ENCODE results near the gene CRYM.

The CRYM gene

DNA sequence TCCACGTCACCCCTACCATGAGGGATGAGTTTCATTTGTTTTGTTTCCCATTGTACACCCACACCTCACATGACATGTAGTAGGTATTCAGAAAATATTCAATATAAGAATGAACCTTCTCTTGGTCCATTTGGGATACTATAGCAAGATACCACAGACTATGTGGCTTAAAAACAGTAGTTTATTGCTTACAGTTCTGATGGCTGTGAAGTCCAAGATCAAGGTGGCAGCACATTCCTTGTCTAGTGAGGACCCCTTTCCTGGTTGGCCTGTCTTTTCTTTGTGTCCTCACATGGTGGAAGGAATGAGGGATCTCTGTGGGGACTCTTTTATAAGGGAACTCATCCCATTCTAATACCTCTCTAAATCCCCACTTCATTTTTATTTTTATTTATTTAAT lies 36.2 kb upstream of the CRYM start:
- TF ChIP-seq TAF1 (IDR thresholded peaks at IDR 0.05; ENCODE audit: borderline replicate concordance, insufficient read depth, low read length) (no peak), POLR2AphosphoS5 (IDR thresholded peaks at IDR 0.05; ENCODE audit: low read depth, low read length) (no peak), SIN3A (IDR thresholded peaks at IDR 0.05; ENCODE audit: borderline replicate concordance, insufficient read depth, low read length) (no peak), FOXP2 (optimal IDR thresholded peaks at IDR 0.05; ENCODE audit: borderline replicate concordance, extremely low read depth, extremely low read length, insufficient read depth) (no peak)
- TF ChIP-seq, protein P1, sequence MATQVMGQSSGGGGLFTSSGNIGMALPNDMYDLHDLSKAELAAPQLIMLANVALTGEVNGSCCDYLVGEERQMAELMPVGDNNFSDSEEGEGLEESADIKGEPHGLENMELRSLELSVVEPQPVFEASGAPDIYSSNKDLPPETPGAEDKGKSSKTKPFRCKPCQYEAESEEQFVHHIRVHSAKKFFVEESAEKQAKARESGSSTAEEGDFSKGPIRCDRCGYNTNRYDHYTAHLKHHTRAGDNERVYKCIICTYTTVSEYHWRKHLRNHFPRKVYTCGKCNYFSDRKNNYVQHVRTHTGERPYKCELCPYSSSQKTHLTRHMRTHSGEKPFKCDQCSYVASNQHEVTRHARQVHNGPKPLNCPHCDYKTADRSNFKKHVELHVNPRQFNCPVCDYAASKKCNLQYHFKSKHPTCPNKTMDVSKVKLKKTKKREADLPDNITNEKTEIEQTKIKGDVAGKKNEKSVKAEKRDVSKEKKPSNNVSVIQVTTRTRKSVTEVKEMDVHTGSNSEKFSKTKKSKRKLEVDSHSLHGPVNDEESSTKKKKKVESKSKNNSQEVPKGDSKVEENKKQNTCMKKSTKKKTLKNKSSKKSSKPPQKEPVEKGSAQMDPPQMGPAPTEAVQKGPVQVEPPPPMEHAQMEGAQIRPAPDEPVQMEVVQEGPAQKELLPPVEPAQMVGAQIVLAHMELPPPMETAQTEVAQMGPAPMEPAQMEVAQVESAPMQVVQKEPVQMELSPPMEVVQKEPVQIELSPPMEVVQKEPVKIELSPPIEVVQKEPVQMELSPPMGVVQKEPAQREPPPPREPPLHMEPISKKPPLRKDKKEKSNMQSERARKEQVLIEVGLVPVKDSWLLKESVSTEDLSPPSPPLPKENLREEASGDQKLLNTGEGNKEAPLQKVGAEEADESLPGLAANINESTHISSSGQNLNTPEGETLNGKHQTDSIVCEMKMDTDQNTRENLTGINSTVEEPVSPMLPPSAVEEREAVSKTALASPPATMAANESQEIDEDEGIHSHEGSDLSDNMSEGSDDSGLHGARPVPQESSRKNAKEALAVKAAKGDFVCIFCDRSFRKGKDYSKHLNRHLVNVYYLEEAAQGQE (IDR thresholded peaks at IDR 0.05; ENCODE audit: insufficient read depth in 1 of 2, low read depth in 2 of 2, low read length in 2 of 2), result no peak

DNA sequence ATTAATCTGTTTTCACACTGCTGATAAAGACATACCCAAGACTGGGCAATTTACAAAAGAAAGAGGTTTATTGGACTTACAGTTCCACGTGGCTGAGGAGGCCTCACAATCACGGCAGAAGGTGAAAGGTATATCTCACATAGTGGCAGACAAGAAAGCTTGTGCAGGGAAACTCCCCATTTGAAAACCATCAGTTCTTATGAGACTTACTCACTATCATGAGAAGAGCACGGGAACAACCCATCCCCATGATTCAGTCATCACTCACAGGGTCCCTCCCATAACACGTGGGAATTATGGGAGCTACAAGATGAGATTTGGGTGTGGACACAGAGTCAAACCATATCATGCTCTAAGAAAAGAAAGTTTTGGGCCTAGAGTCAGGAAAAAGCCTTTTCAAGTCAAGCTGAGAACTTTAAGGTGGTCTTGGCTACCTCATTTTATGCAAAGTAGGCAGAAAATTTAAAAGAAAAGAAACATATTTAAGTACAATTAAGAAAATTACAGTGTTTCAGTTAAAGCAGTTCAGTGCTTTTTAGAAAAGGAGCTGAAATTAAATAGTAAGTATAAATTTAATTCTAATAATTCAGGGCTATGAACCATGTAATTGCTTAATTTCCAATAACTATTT lies 24.9 kb upstream of the CRYM start:
- TF ChIP-seq FOXP2 (optimal IDR thresholded peaks at IDR 0.05; ENCODE audit: borderline replicate concordance, extremely low read depth, extremely low read length, insufficient read depth) (no peak), POLR2AphosphoS5 (IDR thresholded peaks at IDR 0.05; ENCODE audit: low read depth, low read length) (no peak), SIN3A (IDR thresholded peaks at IDR 0.05; ENCODE audit: borderline replicate concordance, insufficient read depth, low read length) (no peak), TAF1 (IDR thresholded peaks at IDR 0.05; ENCODE audit: borderline replicate concordance, insufficient read depth, low read length) (no peak)
- TF ChIP-seq, protein P1 (IDR thresholded peaks at IDR 0.05; ENCODE audit: insufficient read depth in 1 of 2, low read depth in 2 of 2, low read length in 2 of 2), result no peak

DNA sequence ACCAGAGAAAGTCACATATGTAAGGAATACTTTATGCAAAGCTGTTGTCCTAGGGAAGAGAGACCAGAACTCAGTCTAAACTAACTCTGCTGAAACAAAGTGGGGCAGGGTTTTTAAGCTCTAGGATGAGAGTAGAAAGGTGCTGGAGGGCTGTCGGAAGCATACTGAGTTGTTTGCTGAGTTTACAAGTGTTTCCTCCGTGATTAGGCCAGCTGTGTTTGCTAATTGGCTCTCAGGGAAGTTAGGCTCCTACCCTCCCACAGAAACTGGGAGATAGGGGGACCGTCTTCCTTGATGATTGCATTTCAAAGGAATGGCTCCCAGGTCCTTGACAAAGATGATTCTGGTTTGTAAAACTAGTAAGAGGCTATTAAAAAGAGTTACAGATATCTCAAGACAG lies 24.4 kb upstream of the CRYM start:
- TF ChIP-seq TAF1 (IDR thresholded peaks at IDR 0.05; ENCODE audit: borderline replicate concordance, insufficient read depth, low read length) (no peak), POLR2AphosphoS5 (IDR thresholded peaks at IDR 0.05; ENCODE audit: low read depth, low read length) (no peak), SIN3A (IDR thresholded peaks at IDR 0.05; ENCODE audit: borderline replicate concordance, insufficient read depth, low read length) (no peak), FOXP2 (optimal IDR thresholded peaks at IDR 0.05; ENCODE audit: borderline replicate concordance, extremely low read depth, extremely low read length, insufficient read depth) (no peak)
- TF ChIP-seq, protein P1 (IDR thresholded peaks at IDR 0.05; ENCODE audit: insufficient read depth in 1 of 2, low read depth in 2 of 2, low read length in 2 of 2), result no peak

DNA sequence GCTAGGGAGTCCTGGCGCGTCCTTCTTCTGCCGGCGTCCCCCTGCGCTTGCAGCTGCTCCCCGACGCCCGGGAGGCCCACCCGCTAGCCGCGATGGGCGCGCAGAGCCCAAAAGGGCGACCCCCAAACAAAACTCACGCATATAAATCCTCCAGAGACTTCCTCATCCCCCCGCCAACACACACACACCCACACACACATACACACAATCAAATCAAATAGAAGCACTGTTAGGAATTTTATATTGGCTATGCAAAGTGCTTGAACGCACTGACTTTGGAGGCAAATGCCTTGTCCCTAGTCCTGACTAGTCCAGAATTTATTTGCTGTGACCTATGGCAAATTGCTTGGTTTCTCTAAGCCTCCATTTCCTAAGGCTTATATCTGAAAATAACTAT lies 23.8 kb upstream of the CRYM start:
- TF ChIP-seq FOXP2 (optimal IDR thresholded peaks at IDR 0.05; ENCODE audit: borderline replicate concordance, extremely low read depth, extremely low read length, insufficient read depth), result no peak
- no peak for TF ChIP-seq SIN3A (IDR thresholded peaks at IDR 0.05; ENCODE audit: borderline replicate concordance, insufficient read depth, low read length)
- no peak for TF ChIP-seq POLR2AphosphoS5 (IDR thresholded peaks at IDR 0.05; ENCODE audit: low read depth, low read length)

DNA sequence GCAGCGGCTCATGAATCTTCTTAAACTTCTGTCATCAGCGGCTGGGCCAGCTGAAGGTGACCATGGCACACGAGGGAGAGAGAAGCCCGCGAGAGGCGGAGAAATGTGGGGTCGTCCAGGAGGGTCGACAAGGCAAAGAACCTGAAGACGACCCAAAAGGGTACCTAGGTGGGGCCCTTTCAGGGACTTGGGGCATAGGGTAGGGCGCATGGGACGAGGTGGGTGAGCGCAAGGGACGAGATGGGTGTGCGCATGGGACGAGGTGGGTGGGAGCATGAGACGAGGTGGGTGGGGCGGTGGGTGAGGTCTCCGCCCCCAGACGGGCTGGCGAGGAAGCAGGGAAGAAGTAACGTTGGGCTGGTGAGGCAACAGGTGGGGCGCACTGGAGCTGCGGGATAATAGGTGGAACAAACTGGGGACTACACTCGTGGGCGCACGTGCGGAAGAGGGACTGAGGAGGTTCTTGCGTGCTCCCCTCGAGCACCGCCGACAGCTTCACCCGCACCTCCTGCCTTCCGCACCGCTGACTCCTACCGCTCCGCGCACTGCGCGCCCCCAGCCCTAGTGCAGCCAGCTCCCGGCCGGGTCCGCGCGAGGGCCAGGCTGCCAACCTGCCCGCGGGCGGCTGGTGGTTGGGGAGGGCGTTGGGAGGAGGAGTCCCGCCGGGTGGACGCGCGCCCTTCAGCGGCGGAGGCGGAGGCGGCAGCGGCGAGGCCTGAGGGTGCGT lies 23.2 kb upstream of the CRYM start:
- TF ChIP-seq TAF1 (IDR thresholded peaks at IDR 0.05; ENCODE audit: borderline replicate concordance, insufficient read depth, low read length), result no peak

All from PFSK-1 (cell line).